Colon (tissue), 2 donors: ENCODE data around the gene FHAD1.

ENCODE experiments used
- FAIRE-seq: peaks from 2 replicates; lab custom pipeline; 2012; peaks lifted over from hg19 to GRCh38; lab: Jason Lieb, UNC
- donor health status: control.
- donor health status: control.

FHAD1 gene

DNA sequence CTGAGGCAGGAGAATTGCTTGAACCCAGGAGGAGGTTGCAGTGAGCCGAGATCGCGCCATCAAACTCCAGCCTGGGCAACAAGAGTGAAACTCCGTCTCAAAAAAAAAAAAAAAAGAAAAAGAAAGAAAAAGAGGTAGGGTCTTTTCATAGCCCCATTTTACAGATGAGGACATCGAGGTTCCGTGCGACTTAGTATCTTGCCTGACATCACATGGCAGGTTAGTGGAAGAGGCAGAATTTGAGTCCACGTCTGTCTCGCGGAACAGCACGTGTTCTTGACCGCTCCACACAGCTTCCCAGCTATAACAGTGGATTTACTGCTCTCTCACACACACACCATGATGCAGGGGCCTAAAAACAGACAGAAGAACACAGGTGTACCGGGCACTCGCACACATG, 192.3 kb downstream of the FHAD1 start:
- FAIRE-seq = no peak

DNA sequence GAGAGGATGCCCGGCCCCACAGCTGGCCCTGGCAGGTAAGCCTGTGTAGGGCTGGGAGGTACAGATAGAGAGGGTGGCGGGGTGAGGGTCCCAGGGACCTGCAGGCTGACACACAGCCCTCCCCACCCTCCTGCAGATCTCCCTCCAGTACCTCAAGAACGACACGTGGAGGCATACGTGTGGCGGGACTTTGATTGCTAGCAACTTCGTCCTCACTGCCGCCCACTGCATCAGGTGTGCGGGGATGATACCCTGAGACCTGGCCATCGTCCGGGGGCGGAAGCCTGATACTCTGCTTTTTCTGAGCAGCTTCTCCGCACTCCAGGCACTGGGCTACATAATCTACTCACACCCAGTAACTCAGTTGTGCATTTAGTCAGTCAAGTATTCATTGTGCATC, 193.3 kb downstream of the FHAD1 start:
- FAIRE-seq = no peak

DNA sequence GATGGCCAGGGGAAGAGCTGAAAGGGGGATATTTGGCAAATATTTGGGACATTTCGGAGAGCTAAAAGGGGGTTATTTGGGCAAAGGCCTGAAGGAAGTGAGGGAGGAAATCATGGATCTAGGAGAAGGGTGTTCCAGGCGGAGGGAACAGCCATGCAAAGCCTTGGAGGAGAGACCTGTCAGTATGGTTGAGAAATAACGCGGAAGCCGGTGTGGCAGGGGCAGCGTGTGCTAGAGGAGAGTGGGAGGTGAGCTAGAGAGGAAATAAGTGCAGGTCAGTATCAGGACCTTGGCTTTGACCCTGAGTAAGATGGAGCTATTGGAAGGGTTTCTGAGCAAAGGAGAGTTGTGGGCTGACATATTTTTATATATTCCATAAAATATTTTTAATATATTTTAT, 194.2 kb downstream of the FHAD1 start:
- FAIRE-seq = no peak

DNA sequence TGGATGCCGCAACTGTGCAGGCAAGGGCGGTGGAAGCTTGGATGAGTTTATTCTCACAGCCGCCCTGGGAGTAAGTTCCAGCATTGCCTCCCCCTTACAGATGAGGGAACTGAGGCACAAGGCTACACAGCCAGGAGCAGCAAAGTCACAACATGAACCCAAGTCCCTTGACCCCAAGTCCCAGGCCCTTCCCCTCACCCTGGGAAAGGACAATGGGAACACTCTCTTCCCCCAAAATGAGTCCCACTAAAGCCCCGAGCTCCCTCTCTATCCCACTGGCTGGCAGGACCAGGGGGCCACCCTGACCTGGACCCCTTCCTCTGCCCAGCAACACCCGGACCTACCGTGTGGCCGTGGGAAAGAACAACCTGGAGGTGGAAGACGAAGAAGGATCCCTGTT, 195.1 kb downstream of the FHAD1 start:
- no peak for FAIRE-seq

DNA sequence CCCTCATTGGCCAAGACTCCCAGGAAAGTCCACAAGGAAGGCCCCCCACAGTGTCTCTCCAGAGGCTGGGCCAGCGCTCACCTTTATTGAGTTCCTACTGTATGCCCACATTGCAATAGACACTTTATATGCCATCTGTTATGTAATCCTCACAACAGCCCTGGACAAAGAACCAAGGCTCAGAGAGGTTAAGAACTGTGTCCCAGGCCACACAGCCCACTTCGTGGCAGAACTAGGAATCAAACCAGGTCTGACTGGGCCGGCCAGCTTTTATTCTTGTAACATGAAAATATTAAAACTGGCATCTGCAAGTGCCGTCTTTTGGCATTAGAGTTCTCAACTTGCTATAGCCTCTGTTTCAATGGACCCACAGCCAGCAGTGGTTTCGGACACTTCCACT, 195.7 kb downstream of the FHAD1 start:
- FAIRE-seq = no peak

DNA sequence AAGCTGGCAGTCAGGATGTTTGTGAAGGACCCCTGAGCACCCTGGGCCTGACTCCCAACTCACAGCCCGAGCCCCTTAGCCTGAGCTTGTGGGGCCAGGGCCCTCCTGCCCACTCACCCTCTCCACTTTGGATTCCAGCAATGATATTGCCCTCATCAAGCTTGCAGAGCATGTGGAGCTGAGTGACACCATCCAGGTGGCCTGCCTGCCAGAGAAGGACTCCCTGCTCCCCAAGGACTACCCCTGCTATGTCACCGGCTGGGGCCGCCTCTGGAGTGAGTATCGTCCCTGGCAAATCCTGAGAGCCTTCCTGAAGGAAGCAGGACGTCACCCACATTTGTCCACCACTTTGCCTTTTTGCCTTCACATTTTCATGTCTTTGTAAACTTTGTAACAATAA, 196.3 kb downstream of the FHAD1 start:
- no peak for FAIRE-seq

DNA sequence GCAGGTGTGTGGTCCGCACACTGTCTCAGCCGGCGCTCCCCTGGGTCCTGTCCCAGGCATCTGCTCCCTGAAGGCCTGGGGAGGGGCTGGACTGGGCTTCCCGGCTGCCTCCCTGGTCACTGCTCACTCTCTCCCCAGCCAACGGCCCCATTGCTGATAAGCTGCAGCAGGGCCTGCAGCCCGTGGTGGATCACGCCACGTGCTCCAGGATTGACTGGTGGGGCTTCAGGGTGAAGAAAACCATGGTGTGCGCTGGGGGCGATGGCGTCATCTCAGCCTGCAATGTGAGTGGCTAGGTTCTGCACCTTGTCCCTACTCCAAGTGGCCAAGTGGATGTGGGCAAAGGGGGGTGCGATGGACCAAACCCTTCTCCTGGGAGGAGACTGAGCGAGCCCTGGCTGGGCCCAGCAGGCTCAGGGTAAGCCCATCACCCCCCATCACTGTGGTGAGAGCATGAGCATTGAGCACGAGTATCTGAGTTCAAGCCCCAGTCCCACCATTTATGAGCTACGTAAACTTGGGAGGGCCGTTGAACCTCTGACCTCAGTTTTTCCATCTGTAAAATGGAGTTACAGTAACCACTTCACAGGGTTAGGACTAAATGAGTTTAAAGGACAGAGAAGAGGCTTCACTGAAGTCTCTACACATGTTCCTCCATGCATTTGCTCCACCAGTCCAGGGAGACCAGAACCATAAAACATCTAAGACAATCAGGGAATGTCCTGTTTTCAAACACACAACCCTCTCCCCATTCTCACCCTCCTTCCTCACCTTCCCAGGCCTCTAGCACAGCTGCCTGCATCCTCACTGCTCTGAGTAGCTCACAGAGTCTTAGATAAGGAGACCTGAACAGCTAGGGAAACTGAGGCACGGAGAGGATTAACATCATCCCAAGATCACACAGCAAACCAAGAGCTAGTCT, 197.7 kb downstream of the FHAD1 start:
- FAIRE-seq = no peak

DNA sequence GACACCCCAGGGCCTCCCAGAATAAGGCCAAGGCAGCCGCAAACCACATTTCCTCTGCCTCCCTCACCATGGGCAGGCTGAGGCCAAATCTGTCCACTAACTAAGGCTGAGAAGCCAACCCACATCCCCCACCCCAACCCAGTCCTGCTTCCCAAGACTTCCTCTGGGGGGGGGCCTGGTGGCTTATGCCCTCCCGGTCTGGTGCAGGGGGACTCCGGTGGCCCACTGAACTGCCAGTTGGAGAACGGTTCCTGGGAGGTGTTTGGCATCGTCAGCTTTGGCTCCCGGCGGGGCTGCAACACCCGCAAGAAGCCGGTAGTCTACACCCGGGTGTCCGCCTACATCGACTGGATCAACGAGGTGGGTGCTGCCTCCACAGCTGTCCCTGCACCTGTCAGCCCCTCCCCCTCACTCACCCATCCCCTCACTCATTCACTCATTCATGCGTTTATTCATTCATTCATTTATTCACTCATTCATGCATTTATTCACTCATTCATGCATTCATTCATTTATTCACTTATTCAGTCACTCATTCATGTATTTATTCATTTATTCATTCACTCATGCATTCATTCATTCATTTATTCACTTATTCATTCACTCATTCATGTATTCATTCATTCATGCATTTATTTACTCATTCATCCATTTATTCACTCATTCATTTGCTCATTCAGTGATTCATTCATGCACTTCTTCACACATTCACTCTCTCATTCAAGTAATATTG, 198.5 kb downstream of the FHAD1 start:
- no peak for FAIRE-seq

DNA sequence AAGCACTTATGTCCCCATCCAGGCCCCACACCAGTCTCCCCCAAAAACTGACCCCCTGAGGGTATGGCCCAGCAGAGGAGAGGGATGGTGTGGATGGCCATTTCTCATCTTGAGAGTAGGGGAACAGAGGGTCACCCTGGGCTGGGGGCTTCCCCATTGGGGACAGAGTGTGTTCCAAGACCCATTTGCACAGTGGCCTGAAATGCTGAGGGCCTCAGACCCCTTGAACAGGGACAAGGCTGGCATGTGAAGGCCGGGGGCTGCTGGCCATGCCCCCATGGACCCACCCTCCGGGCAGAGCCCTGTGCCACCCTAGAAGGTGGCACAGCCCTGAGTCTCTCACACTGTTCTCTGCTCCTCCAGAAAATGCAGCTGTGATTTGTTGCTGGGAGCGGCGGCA, 199.2 kb downstream of the FHAD1 start:
- FAIRE-seq = no peak
